SKM-1 (cell line): ENCODE results near the gene COLEC11.
"Not testable (repeated sequence)": the region's sequence is repeated elsewhere in the genome, so short reads cannot be mapped to it uniquely, and the experiment has no call there.

Experiments used
- DNase-seq: peaks from one replicate; lab custom pipeline; 2025; ENCODE audit not compliant: unreplicated experiment; lab: John Stamatoyannopoulos, UW

COLEC11 gene

DNA sequence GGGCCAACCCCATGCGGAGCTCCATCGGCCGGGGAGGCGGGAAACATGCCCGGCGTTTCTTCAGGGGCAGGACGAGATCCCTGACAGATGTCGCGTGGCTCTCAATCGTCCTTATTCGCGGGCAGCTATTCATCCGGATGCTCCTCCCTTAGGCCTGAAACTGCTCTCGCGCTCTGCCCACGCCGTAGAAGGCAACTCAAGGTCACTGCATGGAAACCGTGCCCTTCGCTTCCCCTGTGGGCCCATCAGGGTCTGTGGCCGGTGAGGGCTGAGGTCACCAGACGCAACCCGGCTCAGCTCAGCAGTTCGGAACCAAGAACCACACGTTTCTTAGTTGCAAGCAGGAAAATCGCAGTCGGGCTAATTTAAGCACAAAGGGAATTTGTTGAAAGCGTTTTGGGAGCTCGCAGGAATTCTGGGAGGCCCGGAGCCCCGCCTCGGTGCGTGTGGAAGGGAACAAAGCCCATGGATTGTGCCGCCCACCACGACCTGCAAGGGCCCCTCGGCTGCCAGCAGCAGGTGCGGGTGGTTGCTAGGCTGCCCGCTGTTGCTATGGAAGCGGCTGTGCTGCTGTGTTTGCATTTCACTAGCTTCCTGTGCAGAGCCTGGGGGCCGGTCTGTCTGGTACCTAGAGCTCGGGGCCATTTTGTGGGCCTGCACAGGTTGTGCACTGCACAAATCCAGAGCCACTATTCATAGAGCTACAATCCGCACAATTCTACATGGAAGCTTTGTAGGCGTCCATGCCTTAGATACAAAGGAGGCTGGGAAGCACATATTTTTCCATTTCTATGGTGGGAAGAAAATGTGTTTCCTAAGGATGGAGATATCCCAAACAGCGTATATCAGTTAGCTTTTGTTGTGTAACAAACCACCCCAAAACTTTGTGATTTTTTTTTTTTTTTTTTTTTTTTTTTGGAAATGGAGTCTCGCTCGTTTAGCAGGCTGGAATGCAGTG lies 57.1 kb downstream of the COLEC11 start:
- DNase-seq, result no peak

DNA sequence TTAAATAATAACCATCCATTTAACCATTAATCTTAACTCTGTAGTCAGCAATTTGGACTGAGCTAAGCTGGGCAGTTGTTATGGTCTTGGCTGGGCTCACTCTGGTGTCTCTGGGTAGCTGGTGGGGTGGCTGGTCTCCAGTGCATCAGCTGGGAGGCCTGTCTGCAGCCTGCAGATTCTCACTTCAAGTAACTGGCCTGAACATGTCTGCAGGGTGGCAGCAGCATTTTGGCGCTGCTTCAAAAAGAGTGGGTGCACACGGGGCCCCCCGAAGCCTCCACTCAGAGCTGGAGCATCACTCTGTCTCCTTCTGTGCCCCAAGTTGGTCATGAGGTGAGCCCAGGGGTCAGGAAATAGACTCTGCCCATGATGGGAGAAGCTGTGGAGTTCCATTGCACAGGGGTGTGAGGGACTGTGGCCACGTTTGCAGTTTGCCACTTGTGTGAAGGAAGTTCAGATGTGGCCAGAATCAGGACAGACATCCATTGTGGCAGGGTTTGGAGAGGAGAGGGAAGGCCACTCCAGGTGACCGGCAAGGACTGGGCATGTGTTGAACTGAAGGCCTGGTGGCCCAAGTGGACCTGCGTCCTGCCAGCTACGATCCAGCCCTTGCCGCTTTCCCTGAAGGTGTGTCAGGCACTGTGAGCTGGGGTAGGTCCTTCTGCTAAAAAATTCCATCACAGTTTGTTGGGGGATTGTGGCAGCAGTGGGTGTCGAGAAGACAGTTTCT lies 58.1 kb downstream of the COLEC11 start:
- DNase-seq, result no peak

DNA sequence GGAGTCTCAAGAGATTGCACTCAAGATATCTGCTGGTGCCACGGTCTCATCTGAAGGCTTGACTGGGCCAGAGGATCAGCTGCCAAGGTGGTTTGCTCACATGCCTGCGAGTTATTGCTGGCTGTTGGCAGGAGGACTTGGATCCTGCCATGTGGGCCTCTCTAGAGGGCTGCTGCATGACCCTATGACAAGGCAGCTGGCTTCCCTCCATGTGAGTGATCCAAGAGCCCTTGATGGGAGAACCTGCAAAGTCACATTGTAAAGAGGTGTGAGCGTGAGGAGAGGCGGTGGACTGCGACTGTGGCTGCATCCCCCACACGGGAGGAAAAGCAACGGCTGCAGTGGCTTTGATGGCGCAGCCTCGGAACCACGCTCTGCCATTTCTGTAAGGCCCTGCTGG lies 59.1 kb downstream of the COLEC11 start:
- no peak for DNase-seq

DNA sequence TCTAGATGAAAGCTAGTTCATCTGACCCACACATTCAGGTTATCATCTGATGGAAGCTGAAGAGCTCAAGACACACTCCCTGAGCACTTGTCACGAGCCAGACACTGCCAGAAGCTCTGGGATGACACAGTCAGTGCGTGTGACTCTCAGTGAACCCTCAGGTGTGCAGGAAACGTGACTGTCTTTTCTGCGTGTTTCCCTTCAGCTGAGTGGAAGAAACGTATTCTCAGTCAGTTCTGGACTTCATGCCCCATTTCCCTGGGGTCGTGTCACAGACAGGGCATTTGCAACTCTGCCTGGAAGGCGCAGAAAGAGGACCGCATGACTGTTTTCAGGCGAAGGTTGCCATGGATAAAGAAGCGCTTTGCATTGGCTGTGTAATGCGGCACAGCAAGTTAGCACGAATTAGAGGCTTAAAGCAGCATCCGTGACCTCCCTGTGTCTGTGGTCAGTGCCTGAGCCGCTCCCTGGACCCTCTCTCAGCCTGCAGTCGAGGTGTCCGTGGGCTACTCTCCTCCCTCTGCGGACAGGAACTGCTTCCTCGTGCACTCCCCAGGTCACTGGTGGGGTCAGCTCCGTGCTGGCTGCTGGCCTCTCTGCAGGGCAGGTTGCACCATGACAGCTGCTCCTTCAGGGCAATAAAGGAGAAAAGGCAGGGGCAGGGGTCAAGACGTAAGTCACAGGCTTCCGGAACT lies 59.8 kb downstream of the COLEC11 start:
- no peak for DNase-seq

DNA sequence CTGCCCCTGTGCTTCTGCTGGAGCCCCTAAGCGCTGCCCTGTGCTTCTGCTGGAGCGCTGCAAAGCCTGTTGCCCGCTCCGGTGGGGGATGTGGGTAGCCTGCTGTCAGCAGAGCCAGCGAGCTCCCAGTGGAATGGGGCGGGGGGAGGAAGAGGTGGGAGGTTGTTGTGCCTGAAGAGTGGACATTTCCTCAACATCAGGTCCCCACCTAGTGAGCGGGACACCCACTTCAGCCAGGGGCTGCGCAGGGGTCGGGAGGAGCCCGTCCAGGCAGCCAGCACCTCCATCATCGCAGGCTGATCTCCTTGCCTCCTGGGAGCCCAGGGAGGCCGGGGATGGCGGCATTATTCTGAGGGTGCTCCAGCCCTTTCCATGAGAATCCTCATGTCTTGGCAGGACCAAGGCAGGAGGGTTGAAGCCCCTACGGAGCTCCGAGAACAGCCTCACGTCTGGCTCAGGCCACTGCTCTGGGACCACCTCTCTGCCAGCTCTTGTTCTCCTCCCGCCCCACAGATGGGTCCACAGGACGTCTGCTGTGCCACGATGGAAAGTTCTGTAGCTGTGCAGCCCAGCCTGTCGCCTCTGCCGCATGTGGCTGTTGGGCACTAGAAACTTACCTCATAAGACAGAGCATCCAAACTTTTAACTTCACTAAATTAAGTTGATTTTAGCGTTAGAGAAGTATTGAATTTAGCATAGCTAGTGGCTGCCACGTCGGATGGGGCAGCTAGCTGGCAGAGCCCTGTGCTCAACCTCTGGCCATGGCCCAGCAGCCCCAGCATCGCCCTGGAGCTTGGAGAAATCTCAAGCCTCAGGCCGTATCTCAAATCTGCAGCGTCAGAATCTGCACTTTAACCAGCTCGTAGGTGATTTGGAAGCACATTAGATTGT lies 61.2 kb downstream of the COLEC11 start:
- DNase-seq, result no peak

DNA sequence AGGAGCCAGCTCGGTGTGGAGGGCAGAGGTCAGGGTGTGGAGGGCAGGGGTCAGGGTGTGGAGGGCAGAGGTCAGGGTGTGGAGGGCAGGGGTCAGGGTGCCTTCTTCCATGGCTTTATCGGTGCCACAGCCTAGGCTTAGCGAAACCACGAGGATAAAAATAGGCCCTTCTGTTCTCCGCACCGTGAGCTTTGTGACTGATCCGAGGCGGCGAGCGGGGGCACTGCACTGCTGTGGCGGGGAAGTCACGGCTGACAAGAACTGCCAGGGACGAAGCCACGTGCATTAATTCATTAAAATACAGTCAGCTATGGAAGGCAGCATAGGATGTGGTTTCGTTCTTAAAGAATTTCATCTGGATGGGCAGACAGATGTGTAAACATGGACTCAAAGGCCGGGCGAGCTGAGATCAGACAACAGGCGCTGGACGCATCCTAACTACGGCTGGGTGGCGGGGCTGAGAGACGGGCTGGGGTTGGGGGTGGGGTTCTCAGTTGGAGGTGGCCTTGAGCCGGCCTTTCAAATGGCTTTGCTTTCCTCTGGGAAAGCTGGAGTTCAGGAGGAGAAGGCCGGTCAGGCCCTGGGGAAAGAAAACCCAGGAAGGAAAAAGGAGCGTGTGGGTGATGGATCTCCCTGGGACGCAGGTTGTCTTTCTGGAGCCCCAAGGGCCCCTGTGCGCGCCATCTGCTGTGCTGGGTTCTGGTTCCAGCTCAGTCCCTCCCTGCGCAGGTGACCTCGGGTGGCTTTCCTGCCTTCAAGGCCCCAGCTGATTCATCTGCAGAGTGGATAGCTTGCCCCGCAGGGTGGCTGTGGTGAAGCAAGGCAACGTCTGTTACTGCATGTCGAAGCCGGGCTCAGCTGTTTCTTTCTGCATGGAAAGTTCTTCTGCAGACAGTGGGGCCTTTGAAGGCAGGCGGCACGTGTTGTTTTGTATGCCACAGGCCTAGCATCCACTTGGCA lies 62.1 kb downstream of the COLEC11 start:
- DNase-seq, result no peak

DNA sequence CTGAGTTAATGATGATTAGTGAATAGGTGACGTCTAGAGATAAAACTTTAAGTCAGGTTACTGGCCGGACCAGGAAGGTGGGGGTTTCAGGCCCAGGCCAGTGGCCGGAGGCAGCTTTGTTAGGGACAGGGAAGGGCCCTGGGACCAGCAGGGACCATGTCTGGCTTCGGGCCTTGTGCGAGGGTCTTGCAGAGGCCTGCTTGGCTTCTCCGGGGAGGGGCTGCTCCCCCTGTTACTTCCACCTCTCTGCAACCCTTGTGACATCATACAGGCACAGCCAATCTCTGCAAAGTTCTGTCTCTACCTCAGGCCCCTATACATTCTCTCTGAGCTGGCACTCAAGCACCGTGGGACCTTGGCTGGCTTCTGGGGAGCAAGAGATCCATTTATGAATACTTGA lies 63.0 kb downstream of the COLEC11 start, which contains the start of gene ALLC:
ALLC (plus strand) TSS at position 320 of the 400 bp plus-strand sequence. CDS start 12,958 bp downstream, outside the sequence.
- DNase-seq, result no peak

DNA sequence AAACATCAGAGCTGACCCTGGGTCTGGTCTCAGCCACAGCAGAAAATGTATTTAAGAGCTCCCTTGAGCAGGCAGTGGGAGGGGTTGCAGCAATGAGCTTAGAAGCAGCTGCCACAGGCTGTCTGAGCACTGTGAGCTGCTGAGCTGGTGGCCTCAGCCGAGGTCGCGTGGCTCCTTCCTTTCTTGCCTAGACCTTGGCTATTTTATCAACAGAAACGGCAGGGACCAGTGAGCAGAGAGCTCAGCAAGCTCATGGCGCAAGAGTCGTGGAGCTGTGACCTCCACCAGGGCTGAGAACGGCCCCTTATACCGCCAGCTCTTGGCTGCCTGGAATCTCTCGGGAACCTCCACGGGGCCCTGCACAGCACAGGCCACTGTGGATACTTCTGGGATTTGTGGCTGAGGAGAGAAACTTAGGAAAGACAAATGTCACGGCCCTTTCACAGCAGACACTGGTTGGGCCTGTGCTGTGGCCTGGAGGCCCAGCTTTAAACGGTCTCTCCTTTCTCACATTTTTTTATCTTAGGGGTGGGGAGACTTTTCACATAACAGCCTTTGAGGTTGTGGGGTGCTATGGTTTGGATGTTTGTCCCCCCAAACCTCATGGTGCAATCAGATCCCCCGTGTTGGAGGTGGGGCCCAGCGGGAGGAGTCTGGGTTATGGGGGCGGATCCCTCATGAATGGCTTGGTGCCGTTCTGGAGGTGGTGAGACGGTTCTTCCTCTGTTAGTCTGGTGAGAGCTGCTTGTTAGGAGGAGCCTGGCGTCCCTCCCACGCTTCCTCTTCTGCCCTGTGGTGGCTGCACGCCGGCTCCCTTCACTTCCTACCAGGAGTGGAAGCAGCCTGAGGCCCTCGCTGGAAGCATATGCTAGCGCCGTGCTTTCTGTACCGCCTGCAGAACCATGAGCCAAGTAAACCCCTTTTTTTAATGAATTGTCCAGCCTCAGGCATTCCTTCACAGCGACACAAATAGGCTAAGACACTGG lies 64.8 kb downstream of the COLEC11 start:
- peak; percentile 25 for DNase-seq

DNA sequence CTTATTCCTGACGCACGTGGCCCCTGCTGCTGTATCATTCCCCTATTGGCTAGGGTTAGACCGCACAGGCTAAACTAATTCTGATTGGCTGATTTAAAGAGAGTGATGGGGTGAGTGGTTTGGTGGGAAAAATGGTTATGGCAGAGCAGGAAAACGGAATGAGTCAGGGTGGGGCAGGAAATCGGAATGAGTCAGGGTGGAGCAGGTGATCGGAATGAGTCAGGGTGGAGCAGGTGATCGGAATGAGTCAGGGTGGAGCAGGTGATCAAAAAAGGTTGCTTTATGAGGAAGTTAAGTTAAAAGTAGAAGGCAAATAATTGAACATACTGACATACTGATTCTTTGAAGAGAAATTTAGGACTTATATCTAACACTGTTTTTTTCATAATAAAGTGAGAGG lies 65.7 kb downstream of the COLEC11 start:
- not testable (repeated sequence) for DNase-seq

DNA sequence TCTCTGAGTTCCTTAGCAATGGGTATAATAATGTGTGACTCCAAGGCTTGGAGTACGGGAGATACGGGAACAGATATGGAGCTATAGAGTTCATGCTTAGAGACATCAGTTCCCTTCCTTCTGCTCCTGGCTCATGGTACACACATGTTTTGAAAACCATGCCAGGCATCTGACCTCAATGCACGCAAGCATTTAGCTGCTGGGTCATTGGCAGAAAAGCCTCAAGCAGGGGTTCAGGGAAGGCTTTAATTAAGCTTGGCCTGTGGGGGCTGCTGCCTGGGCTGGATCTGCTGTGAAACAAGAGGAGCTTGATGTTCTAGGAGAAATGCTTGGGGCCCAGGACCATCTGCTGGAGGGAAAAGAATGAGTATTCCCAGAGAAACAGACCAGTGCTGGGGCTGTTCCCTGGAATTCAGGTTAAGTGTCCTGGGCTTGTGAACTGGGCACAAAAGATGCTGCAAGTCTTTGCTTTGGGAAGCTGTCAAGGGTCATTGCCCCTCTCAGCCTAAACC lies 66.3 kb downstream of the COLEC11 start:
- DNase-seq, result no peak

DNA sequence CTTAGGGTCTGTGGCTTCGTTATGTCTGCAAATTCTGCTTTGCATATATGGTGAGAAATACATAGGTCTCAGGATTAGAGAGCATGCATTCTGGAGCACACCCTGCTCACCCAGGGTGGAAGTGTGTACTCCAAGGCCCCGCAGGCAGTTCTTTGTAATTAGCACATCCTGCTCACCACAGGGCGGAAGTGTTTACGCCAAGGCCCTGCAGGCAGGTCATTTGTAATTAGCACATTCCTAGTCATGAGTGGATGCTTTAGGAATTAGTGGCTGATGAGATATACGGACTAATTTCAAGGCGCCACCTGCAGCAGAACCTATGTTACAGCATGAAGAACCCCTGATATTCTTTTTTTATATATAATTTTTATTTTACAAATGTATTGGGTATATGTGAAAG lies 67.3 kb downstream of the COLEC11 start:
- DNase-seq, result peak; percentile 69

DNA sequence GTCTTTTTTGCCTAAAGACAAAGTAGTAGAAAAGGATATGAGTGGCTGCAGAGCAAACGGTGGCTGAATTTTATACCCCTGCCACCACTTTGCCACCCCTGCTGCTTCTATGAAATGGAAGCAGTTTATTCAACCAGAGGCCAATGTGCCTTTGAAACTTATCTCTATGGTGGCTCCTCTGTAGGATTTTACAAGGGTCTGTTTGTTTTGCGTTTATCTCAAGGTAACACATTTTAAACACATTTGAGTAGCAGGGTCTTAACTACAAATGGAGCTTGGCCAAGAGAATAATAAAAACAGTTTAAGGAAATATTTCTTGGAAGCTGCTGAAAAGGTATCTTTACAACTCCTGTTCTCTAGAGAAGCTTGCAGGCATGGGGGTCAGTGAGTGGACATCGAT lies 69.2 kb downstream of the COLEC11 start:
- no peak for DNase-seq

DNA sequence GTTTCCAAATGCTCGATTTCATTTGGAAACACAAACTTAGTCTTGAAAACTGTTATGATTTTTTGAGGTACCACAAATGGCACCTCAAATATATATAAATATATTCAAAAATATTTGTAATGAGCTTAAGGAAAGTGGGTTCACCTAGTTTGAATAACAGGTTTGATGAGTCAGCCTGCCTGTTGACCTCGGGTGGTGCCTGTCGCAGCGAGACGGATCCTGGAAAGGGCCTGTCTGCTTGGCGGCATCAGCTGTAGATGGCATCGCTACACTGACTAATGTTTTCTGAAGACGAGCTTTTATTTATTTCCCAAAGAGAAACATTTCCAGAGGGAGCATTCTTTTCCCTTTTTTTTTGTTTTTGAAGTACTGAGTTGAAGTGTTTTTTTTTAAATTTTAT lies 70.0 kb downstream of the COLEC11 start:
- no peak for DNase-seq

DNA sequence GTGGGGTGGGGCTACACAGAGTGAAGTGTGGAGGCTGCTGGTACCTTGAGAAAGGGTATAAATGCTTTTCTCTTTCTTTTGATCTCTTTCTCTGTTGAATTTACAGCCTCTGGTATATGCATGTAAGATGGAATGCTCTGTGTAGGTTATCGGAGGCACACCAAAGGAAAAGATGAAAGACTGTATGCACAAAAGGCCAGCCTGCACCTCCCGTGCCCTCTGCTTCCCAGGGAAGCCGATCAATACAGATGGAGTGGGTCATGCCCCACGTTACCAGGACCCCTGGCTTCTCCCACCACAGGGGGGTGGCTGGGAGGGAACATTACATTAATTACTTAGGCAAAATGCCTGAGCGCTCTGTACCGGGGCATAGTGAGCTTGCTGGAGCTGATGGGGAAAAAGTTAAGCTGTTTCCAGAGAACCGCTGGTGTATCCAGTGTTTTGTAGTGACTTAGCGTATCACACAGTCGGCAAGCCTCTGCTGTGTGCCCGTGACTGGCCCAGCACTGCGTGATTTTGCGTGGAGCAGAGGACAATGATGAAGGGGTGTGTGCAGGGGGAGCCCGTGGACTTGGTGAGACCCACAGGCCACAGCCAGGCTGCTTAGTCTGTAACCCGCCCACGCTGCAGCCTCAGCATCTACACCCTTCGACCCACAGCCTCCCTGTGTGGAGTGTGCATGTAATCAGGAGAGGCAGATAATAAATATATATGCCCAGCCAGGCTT lies 71.1 kb downstream of the COLEC11 start:
- DNase-seq, result no peak

DNA sequence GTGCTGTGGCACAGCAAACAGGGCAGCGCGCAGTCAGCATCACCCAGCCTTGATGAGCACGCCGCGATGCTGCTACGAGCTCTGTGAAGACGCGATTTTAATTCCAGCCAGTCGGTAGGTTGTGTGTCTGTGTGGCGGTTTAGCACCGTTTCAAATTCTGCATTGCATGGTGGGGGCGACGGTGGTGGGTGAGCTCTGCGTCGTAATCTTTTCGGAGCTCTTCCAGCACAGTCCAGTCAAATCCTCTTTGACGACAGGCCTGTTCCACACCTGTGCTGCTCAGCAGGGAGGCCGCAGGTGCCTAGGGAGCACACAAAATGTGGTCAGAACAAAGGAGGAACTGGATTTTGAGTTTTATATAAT lies 71.7 kb downstream of the COLEC11 start:
- no peak for DNase-seq

DNA sequence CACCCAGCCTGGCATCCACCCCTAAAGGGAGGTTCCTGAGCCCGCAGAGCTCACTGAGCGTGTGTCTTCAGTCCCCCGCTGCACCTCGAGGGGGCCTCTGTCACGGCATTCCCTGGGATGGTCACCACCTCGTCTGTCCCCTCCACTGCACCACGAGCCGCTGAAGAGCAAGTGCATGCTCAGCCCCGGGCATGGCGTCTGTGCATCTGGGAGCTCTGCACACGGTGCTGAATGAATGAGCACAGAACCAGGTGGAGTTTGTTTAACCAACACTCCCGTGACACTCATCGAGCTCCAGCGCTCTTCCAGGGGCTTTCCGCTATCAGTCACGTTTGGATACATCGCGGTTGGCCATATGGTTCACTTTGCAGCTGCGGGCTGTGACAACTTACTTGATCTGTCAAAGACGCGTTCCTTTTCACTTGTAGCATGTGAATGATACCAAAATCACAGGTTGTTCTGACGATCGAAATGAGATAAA lies 72.3 kb downstream of the COLEC11 start:
- no peak for DNase-seq

DNA sequence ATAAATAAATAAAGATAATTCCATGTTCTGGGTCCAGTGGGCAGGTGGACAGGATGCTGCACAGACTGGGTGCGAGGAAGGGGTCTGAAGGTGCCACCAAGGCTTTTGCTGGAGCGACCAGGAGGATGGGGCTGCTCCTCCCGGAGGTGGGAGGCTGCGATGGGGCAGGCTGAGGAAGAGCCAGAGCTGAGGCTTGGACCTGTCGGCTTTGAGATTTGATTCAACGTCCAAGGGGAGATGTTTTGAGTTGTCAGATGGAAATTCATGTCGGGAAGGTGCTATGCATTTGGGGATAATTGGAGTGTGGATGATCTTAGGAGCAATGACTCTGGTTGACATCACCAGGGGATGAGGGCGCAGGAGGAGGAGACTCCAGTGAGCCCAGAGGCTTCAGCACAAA lies 74.7 kb downstream of the COLEC11 start:
- DNase-seq, result no peak
